ENCODE measurements around the gene LILRB4. TPM values are rescaled to one million over a fixed set of nuclear protein-coding genes. Genes with fewer than 3 reads are reported as not detected.

LILRB4 gene
- total and polyA plus RNA-seq, 9 of the 15 experiments (the other 6 are each of a cell fraction or from before 2014, with no cell fraction given): not detected

DNA sequence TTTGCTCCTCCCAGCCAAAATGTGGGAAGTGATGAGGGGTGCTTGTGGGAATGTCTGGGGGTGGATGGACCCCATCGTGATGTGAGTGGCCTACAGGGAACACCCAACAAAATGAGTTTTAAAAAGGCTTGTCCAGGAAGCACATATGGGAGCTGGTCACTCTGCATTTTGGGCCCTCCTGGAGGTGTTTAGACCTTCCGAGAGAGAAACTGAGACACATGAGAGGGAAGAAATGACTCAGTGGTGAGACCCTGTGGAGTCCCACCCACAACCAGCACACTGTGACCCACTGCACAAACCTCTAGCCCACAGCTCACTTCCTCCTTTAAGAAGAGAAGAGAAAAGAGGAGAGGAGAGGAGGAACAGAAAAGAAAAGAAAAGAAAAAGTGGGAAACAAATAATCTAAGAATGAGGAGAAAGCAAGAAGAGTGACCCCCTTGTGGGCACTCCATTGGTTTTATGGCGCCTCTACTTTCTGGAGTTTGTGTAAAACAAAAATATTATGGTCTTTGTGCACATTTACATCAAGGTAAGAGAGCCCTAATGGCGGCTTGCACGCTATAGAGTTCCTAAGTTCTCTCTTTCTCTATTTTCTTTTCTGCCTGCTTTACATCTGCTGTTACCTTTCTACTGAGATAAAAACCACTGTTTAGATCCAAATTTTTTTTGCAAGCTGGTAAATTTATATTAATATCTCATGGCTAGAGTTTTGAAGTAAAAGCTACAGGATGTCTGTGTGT, 45.8 kb upstream of the LILRB4 start:
- Histone ChIP-seq H3K36me3 (ENCODE audit: control insufficient read depth, insufficient read depth, low read length) (no peaks in the 10 kb centered on the region), H4K20me1 (replicated peaks; ENCODE audit: control insufficient read depth, insufficient read depth, low read length) (no peaks in the 10 kb centered on the region), H3K9me3 (replicated peaks; ENCODE audit: control insufficient read depth, insufficient read depth, low read depth, low read length) (no peaks in the 10 kb centered on the region), H3K9me1 (ENCODE audit: control insufficient read depth, insufficient read depth, low read length) (no peaks in the 10 kb centered on the region), H3K4me1 (replicated peaks in 1 of 2; ENCODE audit: control insufficient read depth in 2 of 2, insufficient read depth in 2 of 2, low read length in 2 of 2) (no peaks in the 10 kb centered on the region), H3K79me2 (ENCODE audit: control insufficient read depth, insufficient read depth, low read length) (no peaks in the 10 kb centered on the region), H3K27me3 (ENCODE audit: control insufficient read depth in 2 of 2, insufficient read depth in 2 of 2, low read length in 2 of 2) (no peaks in the 10 kb centered on the region), H3K4me3 (no peak overlapping the region), H3K27ac (ENCODE audit: extremely low read depth, low read depth, low read length) (no peak overlapping the region), H2AFZ (ENCODE audit: low read depth, low read length) (no peak overlapping the region), H3K9ac (ENCODE audit: insufficient read depth in 1 of 2, low read depth in 2 of 2, low read length in 2 of 2) (no peak overlapping the region), H3K4me2 (ENCODE audit: insufficient read depth, low read length) (no peak overlapping the region)
- DNase-seq (ENCODE audit: extremely low read depth in 1 of 4, low spot score in 3 of 4) (no peak), ATAC-seq (no peak), FAIRE-seq (no peak)
- WGBS (ENCODE audit: insufficient coverage, low coverage, missing lambda C conversion rate): 0% methylated on average over 5 of the region's 5 CpGs
- TF ChIP-seq, protein P1, sequence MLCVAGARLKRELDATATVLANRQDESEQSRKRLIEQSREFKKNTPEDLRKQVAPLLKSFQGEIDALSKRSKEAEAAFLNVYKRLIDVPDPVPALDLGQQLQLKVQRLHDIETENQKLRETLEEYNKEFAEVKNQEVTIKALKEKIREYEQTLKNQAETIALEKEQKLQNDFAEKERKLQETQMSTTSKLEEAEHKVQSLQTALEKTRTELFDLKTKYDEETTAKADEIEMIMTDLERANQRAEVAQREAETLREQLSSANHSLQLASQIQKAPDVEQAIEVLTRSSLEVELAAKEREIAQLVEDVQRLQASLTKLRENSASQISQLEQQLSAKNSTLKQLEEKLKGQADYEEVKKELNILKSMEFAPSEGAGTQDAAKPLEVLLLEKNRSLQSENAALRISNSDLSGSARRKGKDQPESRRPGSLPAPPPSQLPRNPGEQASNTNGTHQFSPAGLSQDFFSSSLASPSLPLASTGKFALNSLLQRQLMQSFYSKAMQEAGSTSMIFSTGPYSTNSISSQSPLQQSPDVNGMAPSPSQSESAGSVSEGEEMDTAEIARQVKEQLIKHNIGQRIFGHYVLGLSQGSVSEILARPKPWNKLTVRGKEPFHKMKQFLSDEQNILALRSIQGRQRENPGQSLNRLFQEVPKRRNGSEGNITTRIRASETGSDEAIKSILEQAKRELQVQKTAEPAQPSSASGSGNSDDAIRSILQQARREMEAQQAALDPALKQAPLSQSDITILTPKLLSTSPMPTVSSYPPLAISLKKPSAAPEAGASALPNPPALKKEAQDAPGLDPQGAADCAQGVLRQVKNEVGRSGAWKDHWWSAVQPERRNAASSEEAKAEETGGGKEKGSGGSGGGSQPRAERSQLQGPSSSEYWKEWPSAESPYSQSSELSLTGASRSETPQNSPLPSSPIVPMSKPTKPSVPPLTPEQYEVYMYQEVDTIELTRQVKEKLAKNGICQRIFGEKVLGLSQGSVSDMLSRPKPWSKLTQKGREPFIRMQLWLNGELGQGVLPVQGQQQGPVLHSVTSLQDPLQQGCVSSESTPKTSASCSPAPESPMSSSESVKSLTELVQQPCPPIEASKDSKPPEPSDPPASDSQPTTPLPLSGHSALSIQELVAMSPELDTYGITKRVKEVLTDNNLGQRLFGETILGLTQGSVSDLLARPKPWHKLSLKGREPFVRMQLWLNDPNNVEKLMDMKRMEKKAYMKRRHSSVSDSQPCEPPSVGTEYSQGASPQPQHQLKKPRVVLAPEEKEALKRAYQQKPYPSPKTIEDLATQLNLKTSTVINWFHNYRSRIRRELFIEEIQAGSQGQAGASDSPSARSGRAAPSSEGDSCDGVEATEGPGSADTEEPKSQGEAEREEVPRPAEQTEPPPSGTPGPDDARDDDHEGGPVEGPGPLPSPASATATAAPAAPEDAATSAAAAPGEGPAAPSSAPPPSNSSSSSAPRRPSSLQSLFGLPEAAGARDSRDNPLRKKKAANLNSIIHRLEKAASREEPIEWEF (CRISPR knock-in tag; IDR thresholded peaks at IDR 0.05): no peak
- TF ChIP-seq ZNF316 (IDR thresholded peaks at IDR 0.05): peak; percentile 23; the same call in 1 of the 2 replicates
- peak; percentile 45; the same call in 1 of the 2 replicates for TF ChIP-seq C11orf30 (IDR thresholded peaks at IDR 0.05; ENCODE audit: low read depth)
- ChIA-PET POLR2A (no interaction called here), CTCF (ENCODE audit: low intra/inter-chr PET ratio) (no interaction called here)
- intact Hi-C loops (cut with micrococcal nuclease) (no loop called here), in situ Hi-C loops (cut with MboI) (no loop called here)
- BruUV-seq (replicated peaks): no TSS peak

All from K562 (cell line).